ENCODE results near the gene MAGI2.

- TF ChIP-seq EZH2 (IDR thresholded peaks at IDR 0.05; ENCODE audit: borderline replicate concordance, low read depth, low read length, severe bottlenecking) (no peak), CTCF (IDR thresholded peaks at IDR 0.05; ENCODE audit: extremely low read depth in 1 of 2, insufficient read depth in 1 of 2, low read depth in 1 of 2, low read length in 2 of 2) (no peak), POLR2AphosphoS5 (IDR thresholded peaks at IDR 0.05; ENCODE audit: insufficient read depth, low read depth, low read length) (no peak), MYC (IDR thresholded peaks at IDR 0.05; ENCODE audit: low read depth, low read length) (no peak), POLR2A (IDR thresholded peaks at IDR 0.05; ENCODE audit: low read depth, low read length) (no peak), JUN (IDR thresholded peaks at IDR 0.05; ENCODE audit: borderline replicate concordance, insufficient read depth, insufficient read length, low read depth) (no peak), MAX (IDR thresholded peaks at IDR 0.05; ENCODE audit: insufficient read depth, insufficient read length) (no peak), FOS (IDR thresholded peaks at IDR 0.05; ENCODE audit: borderline replicate concordance, insufficient read depth, low read length) (no peak), GATA2 (IDR thresholded peaks at IDR 0.05; ENCODE audit: insufficient read depth, insufficient read length, low read depth, low read length) (no peak)
These were observed 1275.1 kb downstream of the MAGI2 start for GRCh38 chr7:78178319-78178718.
